ENCODE measurements around the gene SLC2A13.

The SLC2A13 gene

GRCh38 chr12:40075458-40075857 lies 30.4 kb downstream of the SLC2A13 start:
- CTCF ChIA-PET: no interaction called here
- no peak for TF ChIP-seq CTCF (IDR thresholded peaks at IDR 0.05; ENCODE audit: insufficient read depth, low read length, missing control alignments)
- H3K4me3 ChIP-seq (ENCODE audit: low read depth, low read length): no peak overlapping the region
- POLR2A ChIA-PET: no interaction called here
- DNase-seq (ENCODE audit: low read depth, low spot score): no peak

- POLR2A ChIA-PET: no interaction called here
- no peak overlapping the region for H3K4me3 ChIP-seq (ENCODE audit: low read depth, low read length)
- CTCF ChIA-PET: no interaction called here
- no peak for TF ChIP-seq CTCF (IDR thresholded peaks at IDR 0.05; ENCODE audit: insufficient read depth, low read length, missing control alignments)
- DNase-seq (ENCODE audit: low read depth, low spot score): no peak
Observed at GRCh38 chr12:40068416-40068815, 37.5 kb downstream of the SLC2A13 start.

GRCh38 chr12:40065636-40066035 lies 40.2 kb downstream of the SLC2A13 start:
- no peak for TF ChIP-seq CTCF (IDR thresholded peaks at IDR 0.05; ENCODE audit: insufficient read depth, low read length, missing control alignments)
- H3K4me3 ChIP-seq (ENCODE audit: low read depth, low read length): no peak overlapping the region
- CTCF ChIA-PET: interaction anchor here (0.6 to 1.9 kb wide), 3 partner anchors 38 to 74 kb away, joined by 3 to 7 read pairs (median 3); no protein-coding TSS in a partner anchor
- POLR2A ChIA-PET: no interaction called here
- DNase-seq (ENCODE audit: low read depth, low spot score): no peak

GRCh38 chr12:40063414-40063813 lies 42.5 kb downstream of the SLC2A13 start:
- H3K4me3 ChIP-seq (ENCODE audit: low read depth, low read length): no peak overlapping the region
- no peak for TF ChIP-seq CTCF (IDR thresholded peaks at IDR 0.05; ENCODE audit: insufficient read depth, low read length, missing control alignments)
- ChIA-PET POLR2A (no interaction called here), CTCF (no interaction called here)
- no peak for DNase-seq (ENCODE audit: low read depth, low spot score)

GRCh38 chr12:40058721-40059190 lies 47.1 kb downstream of the SLC2A13 start:
- POLR2A ChIA-PET: no interaction called here
- DNase-seq (ENCODE audit: low read depth, low spot score): no peak
- CTCF ChIA-PET: no interaction called here
- TF ChIP-seq CTCF (IDR thresholded peaks at IDR 0.05; ENCODE audit: insufficient read depth, low read length, missing control alignments): no peak
- H3K4me3 ChIP-seq (ENCODE audit: low read depth, low read length): no peak overlapping the region

GRCh38 chr12:40056373-40056772 lies 49.5 kb downstream of the SLC2A13 start:
- POLR2A ChIA-PET: no interaction called here

More at GRCh38 chr12:40056373-40056772, 49.5 kb downstream of the SLC2A13 start:
- CTCF ChIA-PET: interaction anchor here (1.1 kb wide), 1 partner anchor 45 kb away, joined by 3 read pairs; no protein-coding TSS in a partner anchor
- DNase-seq (ENCODE audit: low read depth, low spot score): no peak
- no peak for TF ChIP-seq CTCF (IDR thresholded peaks at IDR 0.05; ENCODE audit: insufficient read depth, low read length, missing control alignments)
- H3K4me3 ChIP-seq (ENCODE audit: low read depth, low read length): no peak overlapping the region
